Mesenchymal stem cell (in vitro differentiated cells and primary cell): ENCODE measurements around the gene AICDA. TPM values are rescaled to one million over a fixed set of nuclear protein-coding genes. Genes with fewer than 3 reads are reported as not detected.

Experiments used
- DNase-seq: peaks from one replicate; pipeline ENCODE4 v3.0.0-alpha.2; 2013
- H2AFZ ChIP-seq: one replicate; pipeline ENCODE4 v1.6.1; 2013; ENCODE audit warnings: low read depth, mild to moderate bottlenecking, control low read depth, inconsistent platforms, low read length, moderate library complexity
- H2AK5ac ChIP-seq: 2 replicates; pipeline ENCODE4 v1.6.1; 2013; ENCODE audit warnings: low read length, moderate library complexity, mild to moderate bottlenecking, inconsistent platforms; ENCODE audit not compliant: severe bottlenecking
- H2BK120ac ChIP-seq: one replicate; pipeline ENCODE4 v1.6.1; 2013; ENCODE audit warnings: low read depth, mild to moderate bottlenecking, inconsistent platforms, low read length, moderate library complexity
- H2BK12ac ChIP-seq, 2 experiments: one replicate each; pipeline ENCODE4 v1.6.1; 2013; ENCODE audit warnings: inconsistent platforms in 2 of 2, low read length in 2 of 2, mild to moderate bottlenecking in 2 of 2, moderate library complexity in 2 of 2, control low read depth in 1 of 2
- H2BK15ac ChIP-seq: one replicate; pipeline ENCODE4 v1.6.1; 2013; ENCODE audit warnings: mild to moderate bottlenecking, low read depth, inconsistent platforms; ENCODE audit not compliant: poor library complexity, severe bottlenecking
- H2BK5ac ChIP-seq: 2 replicates; pipeline ENCODE4 v1.6.1; 2013; ENCODE audit warnings: low read depth, mild to moderate bottlenecking, low read length, control low read depth, inconsistent platforms; ENCODE audit not compliant: poor library complexity, severe bottlenecking
- H3K14ac ChIP-seq, 2 experiments: one replicate each; pipeline ENCODE4 v1.6.1; 2013; ENCODE audit warnings: inconsistent platforms in 2 of 2, low read length in 2 of 2, control low read depth in 1 of 2, mild to moderate bottlenecking in 1 of 2, moderate library complexity in 1 of 2
- H3K18ac ChIP-seq, 2 experiments: one replicate each; pipeline ENCODE4 v1.6.1; 2013; ENCODE audit warnings: inconsistent platforms in 2 of 2, low read length in 2 of 2, control low read depth in 1 of 2, low read depth in 1 of 2, mild to moderate bottlenecking in 1 of 2
- H3K23ac ChIP-seq, 2 experiments: one replicate each; pipeline ENCODE4 v1.6.1; 2013; ENCODE audit warnings: inconsistent platforms in 2 of 2, low read length in 2 of 2, mild to moderate bottlenecking in 2 of 2, moderate library complexity in 2 of 2, control low read depth in 1 of 2
- H3K27ac ChIP-seq: 2 replicates; pipeline ENCODE4 v1.5.1; 2013; ENCODE audit warnings: mild to moderate bottlenecking, moderate library complexity, low read length, control low read depth, inconsistent platforms; ENCODE audit not compliant: poor library complexity, severe bottlenecking
- H3K27me3 ChIP-seq, 2 experiments: 2 replicates each; pipeline versions ENCODE4 v1.6.1 to v1.7.0; 2013; ENCODE audit warnings: low read length in 2 of 2, mild to moderate bottlenecking in 2 of 2, moderate library complexity in 2 of 2, control low read depth in 1 of 2, inconsistent platforms in 1 of 2; ENCODE audit not compliant: control insufficient read depth in 1 of 2, insufficient read depth in 1 of 2
- H3K36me3 ChIP-seq, 2 experiments: 2 replicates each; pipeline versions ENCODE4 v1.6.1 to v1.7.0; 2013; ENCODE audit warnings: low read length in 2 of 2, control low read depth in 1 of 2, inconsistent platforms in 1 of 2, low read depth in 1 of 2, mild to moderate bottlenecking in 1 of 2; ENCODE audit not compliant: insufficient read depth in 2 of 2, control insufficient read depth in 1 of 2
- H3K4ac ChIP-seq, 2 experiments: one replicate each; pipeline ENCODE4 v1.6.1; 2013; ENCODE audit warnings: inconsistent platforms in 2 of 2, low read length in 2 of 2, mild to moderate bottlenecking in 2 of 2, moderate library complexity in 2 of 2, control low read depth in 1 of 2, low read depth in 1 of 2
- H3K4me1 ChIP-seq: 2 replicates; pipeline ENCODE4 v1.6.1; 2013; ENCODE audit warnings: low read depth, low read length, control low read depth; ENCODE audit not compliant: control insufficient read depth, insufficient read depth
- H3K4me2 ChIP-seq: 2 replicates; pipeline ENCODE4 v1.6.1; 2013; ENCODE audit warnings: low read length, mild to moderate bottlenecking, inconsistent platforms; ENCODE audit not compliant: poor library complexity, severe bottlenecking
- H3K4me3 ChIP-seq, 2 experiments: 2 replicates each; pipeline versions ENCODE4 v1.5.1 to v1.7.0; 2013; ENCODE audit warnings: low read length in 2 of 2, mild to moderate bottlenecking in 2 of 2, control low read depth in 1 of 2, low read depth in 1 of 2; ENCODE audit not compliant: insufficient read depth in 1 of 2
- H3K79me1 ChIP-seq: replicated peaks from 2 replicates; pipeline ENCODE4 v1.6.1; 2013; ENCODE audit warnings: mild to moderate bottlenecking, control low read depth, low read length, inconsistent platforms; ENCODE audit not compliant: poor library complexity, severe bottlenecking
- H3K9ac ChIP-seq: 2 replicates; pipeline ENCODE4 v1.7.0; 2013; ENCODE audit warnings: mild to moderate bottlenecking, low read length, moderate library complexity
- H3K9me3 ChIP-seq: 2 replicates; pipeline ENCODE4 v1.7.0; 2013; ENCODE audit warnings: mild to moderate bottlenecking, low read length; ENCODE audit not compliant: control insufficient read depth
- H4K8ac ChIP-seq: one replicate; pipeline ENCODE4 v1.6.1; 2013; ENCODE audit warnings: inconsistent platforms, mild to moderate bottlenecking, low read length, moderate library complexity
- H4K91ac ChIP-seq: one replicate; pipeline ENCODE4 v1.6.1; 2013; ENCODE audit warnings: mild to moderate bottlenecking, low read length, inconsistent platforms
- WGBS: methylation state at CpG from one replicate; pipeline ENCODE4 v1.1.7; 2013; ENCODE audit warnings: mixed read lengths; 5-methylcytosine and 5-hydroxymethylcytosine counted together
- polyA plus RNA-seq, 2 experiments: library from polyadenylated mRNA; stranded (reverse); fragments of 200-250 nt; gene quantifications; one replicate each; pipeline ENCODE4 v1.2.3, GENCODE V29; 2013

The AICDA gene
- polyA plus RNA-seq (2013, experiment 1 of 2): not detected
- not detected for polyA plus RNA-seq (2013, experiment 2 of 2)

DNA sequence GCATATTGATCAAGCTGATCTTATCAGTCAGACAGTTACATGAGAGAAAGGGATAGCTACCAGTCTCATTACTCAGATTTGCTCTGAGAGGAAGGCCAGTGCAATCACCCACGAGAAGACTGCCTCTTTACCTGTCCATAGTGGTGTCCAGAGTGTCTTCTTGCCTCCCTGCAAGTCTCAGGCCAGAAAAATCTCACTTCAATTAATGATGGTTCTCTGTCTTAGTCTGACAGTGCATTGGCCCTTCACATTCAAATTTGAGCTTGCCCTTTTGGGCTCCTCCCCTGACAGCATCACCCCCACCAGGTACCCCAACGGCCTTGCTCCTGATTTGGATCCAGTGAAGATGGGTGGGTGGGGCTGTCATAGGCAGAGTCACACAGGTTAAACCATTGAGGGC lies at the start of gene AICDA:
AICDA (minus strand) TSS at position 231 of the 400 bp plus-strand sequence; CDS start at position 139, 92 bp downstream.
- no peak within 1 kb of the TSS for H2BK12ac ChIP-seq

DNA sequence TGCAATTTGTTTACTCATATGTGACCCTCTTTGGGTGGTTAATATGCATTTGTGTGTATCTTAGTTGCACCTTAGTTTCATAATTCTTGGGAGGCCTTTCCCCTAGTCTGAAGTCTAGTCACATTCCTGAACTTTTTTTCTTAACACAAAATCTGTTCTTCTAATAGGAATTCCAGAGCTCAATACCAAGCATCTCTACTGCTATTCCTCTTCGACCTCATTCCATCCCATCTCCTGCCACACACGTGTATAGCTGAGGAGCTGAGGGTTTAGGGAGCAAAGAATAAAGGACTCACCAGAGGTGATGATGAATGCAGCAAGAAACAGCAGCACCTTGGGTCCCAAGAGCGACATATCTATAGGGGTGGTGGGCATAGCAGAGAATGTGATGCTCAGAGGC lies 49.1 kb upstream of the AICDA start:
- 75% methylated on average over 3 of the region's 3 CpGs for WGBS
- Histone ChIP-seq H3K18ac (no peak overlapping the region), H3K27ac (no peak overlapping the region)

More for the DNA sequence above, at the start of gene AICDA:
- Histone ChIP-seq H2AFZ (no peak within 1 kb of the TSS), H3K36me3 (no peaks in the 10 kb centered on the region), H3K27me3 (no peaks in the 10 kb centered on the region), H3K9me3 (no peaks in the 10 kb centered on the region), H3K23ac (no peak within 1 kb of the TSS), H3K79me1 (no peaks in the 10 kb centered on the region), H2BK5ac (no peak within 1 kb of the TSS), H3K4ac (no peak within 1 kb of the TSS), H2AK5ac (peak within 1 kb of the TSS; percentile 41), H2BK120ac (no peak within 1 kb of the TSS), H3K9ac (no peak within 1 kb of the TSS), H2BK15ac (no peak within 1 kb of the TSS), H3K18ac (no peak within 1 kb of the TSS), H4K91ac (no peak within 1 kb of the TSS), H3K4me2 (no peak within 1 kb of the TSS), H3K14ac (no peak within 1 kb of the TSS), H3K4me3 (no peak within 1 kb of the TSS), H3K4me1 (peaks cover 3% of the 10 kb centered on the region), H3K27ac (no peak within 1 kb of the TSS), H4K8ac (no peak within 1 kb of the TSS)
- 64% methylated on average over 2 of the region's 2 CpGs for WGBS
- no peak for DNase-seq

DNA sequence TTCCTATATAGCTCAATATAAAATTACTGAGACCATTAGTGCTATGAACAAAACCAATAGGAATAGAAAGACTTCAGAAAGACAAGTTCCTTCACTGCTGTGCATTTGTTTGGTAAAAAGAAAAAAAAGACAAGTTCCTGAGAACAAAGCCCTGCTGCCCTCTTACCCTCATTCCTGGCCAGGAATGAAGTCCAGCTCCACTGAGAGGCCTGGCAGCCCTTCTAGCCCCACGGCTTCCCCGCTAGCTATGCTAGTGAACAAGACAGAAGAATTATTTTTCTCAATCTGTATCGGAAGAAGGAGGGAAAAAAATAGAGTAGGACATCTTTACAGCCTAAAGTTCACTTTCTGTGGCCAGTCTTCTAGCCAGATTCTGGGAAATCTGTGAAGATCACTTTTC lies 48.4 kb upstream of the AICDA start:
- H2AFZ ChIP-seq: no peak overlapping the region
- DNase-seq: no peak
- WGBS: 98% methylated on average over 3 of the region's 3 CpGs

More for the DNA sequence above, 49.1 kb upstream of the AICDA start:
- H3K27me3 ChIP-seq: peaks cover 0 to 6% of the 10 kb centered on the region in 2 experiments
- no peak overlapping the region for H2BK5ac ChIP-seq
- H2BK12ac ChIP-seq: no peak overlapping the region
- H3K4me3 ChIP-seq: peak overlapping the region in 1 of 2 experiments; percentile 86
- no peak overlapping the region for H3K14ac ChIP-seq
- H3K23ac ChIP-seq: no peak overlapping the region
- no peak overlapping the region for H2BK15ac ChIP-seq
- no peak overlapping the region for H2AFZ ChIP-seq
- DNase-seq: no peak
- H4K8ac ChIP-seq: no peak overlapping the region
- H3K36me3 ChIP-seq: peaks cover 0 to 6% of the 10 kb centered on the region in 2 experiments
- peak overlapping the region; percentile 94 for H3K9ac ChIP-seq
- H2AK5ac ChIP-seq: no peak overlapping the region
- no peak overlapping the region for H2BK120ac ChIP-seq
- H4K91ac ChIP-seq: no peak overlapping the region
- H3K9me3 ChIP-seq: no peaks in the 10 kb centered on the region
- H3K4me1 ChIP-seq: peaks cover 1% of the 10 kb centered on the region
- H3K79me1 ChIP-seq: no peaks in the 10 kb centered on the region
- H3K4ac ChIP-seq: no peak overlapping the region
- no peak overlapping the region for H3K4me2 ChIP-seq

GRCh38 chr12:8658346-8658745 lies 45.7 kb upstream of the AICDA start:
- Histone ChIP-seq H4K91ac (no peak overlapping the region), H3K4me3 (peak overlapping the region in 1 of 2 experiments; percentile 86), H2BK12ac (no peak overlapping the region), H2AFZ (no peak overlapping the region), H2AK5ac (no peak overlapping the region), H3K4me2 (no peak overlapping the region), H3K4ac (no peak overlapping the region), H3K4me1 (peaks cover 1% of the 10 kb centered on the region), H3K9me3 (no peaks in the 10 kb centered on the region), H3K14ac (no peak overlapping the region), H2BK120ac (no peak overlapping the region), H2BK15ac (no peak overlapping the region), H3K27ac (peak overlapping the region; percentile 57), H3K27me3 (peaks cover 0 to 6% of the 10 kb centered on the region in 2 experiments), H3K23ac (no peak overlapping the region), H2BK5ac (no peak overlapping the region), H4K8ac (no peak overlapping the region), H3K9ac (peak overlapping the region; percentile 94), H3K18ac (no peak overlapping the region), H3K79me1 (no peaks in the 10 kb centered on the region), H3K36me3 (peaks cover 0 to 27% of the 10 kb centered on the region in 2 experiments)
- WGBS: 0% methylated on average over 1 of the region's 1 CpG
- DNase-seq: no peak

More for the DNA sequence above, 48.4 kb upstream of the AICDA start:
- Histone ChIP-seq H4K8ac (no peak overlapping the region), H3K14ac (no peak overlapping the region), H3K18ac (no peak overlapping the region), H2AK5ac (no peak overlapping the region), H4K91ac (no peak overlapping the region), H3K4me3 (peak overlapping the region in 1 of 2 experiments; percentile 86), H3K9ac (peak overlapping the region; percentile 94), H2BK15ac (no peak overlapping the region), H2BK120ac (no peak overlapping the region), H3K23ac (no peak overlapping the region), H3K9me3 (no peaks in the 10 kb centered on the region), H2BK12ac (no peak overlapping the region), H3K4me1 (peaks cover 1% of the 10 kb centered on the region), H3K4me2 (no peak overlapping the region), H2BK5ac (no peak overlapping the region), H3K4ac (no peak overlapping the region), H3K27me3 (peaks cover 0 to 6% of the 10 kb centered on the region in 2 experiments), H3K36me3 (peaks cover 0 to 6% of the 10 kb centered on the region in 2 experiments), H3K27ac (no peak overlapping the region), H3K79me1 (no peaks in the 10 kb centered on the region)
